ENCODE results near the gene HMGCS1.

Gene HMGCS1

DNA sequence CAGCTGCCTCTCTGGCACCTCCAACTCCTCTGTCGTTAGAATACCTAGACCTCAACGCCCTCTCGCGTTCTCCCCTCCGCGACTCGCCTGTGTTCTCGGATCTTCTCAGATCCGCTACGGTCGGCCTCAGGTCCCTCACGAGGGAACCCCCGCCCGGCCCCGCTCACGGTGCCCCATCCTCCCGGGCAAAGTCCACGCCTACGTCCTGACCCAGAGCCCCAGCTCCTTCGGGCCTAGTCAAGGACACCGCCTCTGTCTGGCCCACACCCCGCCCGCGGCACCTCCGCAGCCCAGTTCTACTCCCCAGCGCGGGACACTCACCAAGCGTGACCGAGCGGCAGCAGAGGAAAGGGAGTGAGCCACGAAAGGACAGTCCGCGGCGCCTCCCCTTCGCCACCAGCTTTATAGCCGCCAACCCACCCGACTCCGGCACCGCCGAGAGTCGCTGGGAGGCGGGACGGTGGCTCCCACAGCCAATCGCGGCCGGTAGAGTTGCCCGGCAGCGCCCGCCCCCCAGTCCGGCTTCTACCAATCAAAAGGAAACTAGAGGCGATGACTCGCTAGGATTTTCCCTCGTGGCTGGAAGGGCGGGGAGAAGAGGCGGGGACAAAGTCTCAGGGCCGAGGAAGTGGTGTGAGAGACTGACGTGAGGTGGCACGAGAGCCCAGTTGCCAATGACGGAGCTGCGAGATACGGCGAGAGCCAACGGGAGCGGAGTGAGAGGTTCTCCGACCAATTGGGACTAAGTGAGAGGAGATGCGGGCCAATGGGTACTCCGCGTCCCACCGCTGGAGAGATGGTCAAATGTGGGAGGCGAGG, at the start of gene HMGCS1:
HMGCS1 (minus strand) TSS at position 378 of the 819 bp plus-strand sequence. CDS start 14,447 bp downstream, outside the sequence.
- Histone ChIP-seq H3K36me3 (replicated peaks) (no peaks in the 10 kb centered on the region; the same call in 1 of the 2 replicates), H3K27me3 (ENCODE audit: low read depth) (no peaks in the 10 kb centered on the region), H3K9me3 (no peaks in the 10 kb centered on the region), H3K4me3 (peak within 1 kb of the TSS; percentile 95), H3K4me1 (peaks cover 41% of the 10 kb centered on the region)
- in situ Hi-C loops (cut with MboI; ENCODE audit: low sequenced_read_pairs), result no loop called here
- DNase-seq (ENCODE audit: low spot score in 2 of 2), result peak; percentile 97 to 99

DNA sequence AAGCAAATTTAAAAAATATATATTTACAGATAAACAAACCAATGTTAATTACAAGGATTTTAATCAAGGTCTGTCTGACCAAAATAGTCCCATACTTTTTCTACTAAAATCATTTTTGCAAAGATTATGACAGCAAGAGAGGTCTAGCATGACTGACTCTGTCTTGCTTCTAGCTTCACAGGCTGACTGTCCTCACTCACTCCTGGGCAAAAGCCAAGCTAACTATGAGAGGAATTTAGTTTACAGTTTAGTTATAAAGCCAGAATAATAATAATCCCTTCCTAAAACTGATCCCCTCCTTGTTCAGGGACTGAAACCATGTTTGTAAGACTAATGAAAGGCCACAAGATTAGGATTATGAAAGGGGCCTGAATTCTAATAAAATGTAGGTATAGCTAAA, 45.5 kb upstream of the HMGCS1 start:
- Histone ChIP-seq H3K4me3 (no peak overlapping the region), H3K27me3 (ENCODE audit: low read depth) (no peaks in the 10 kb centered on the region; the same call in 1 of the 2 replicates), H3K36me3 (replicated peaks) (no peaks in the 10 kb centered on the region), H3K4me1 (no peaks in the 10 kb centered on the region), H3K9me3 (no peaks in the 10 kb centered on the region)
- in situ Hi-C loops (cut with MboI; ENCODE audit: low sequenced_read_pairs), result no loop called here
- no peak for DNase-seq (ENCODE audit: low spot score in 2 of 2)

DNA sequence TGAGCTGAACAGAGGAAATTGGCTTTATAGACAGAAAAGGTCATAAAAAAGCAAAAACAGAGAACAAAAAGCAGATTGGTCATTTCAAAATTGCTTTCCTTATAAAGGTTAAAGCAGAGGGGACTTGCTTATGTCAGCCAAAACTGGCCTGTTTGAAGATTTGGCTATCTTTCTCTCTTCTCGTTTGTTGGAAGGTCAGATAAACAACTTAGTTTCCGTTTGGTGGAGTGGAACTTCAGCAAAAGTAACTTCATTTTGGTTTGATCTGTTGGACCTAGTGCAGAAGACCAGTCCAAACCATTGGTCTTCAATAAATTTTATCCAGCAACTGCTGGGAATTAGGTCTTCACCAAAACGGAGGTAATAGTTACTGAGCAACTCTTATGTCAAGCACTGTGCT, 45.1 kb upstream of the HMGCS1 start:
- Histone ChIP-seq H3K27me3 (ENCODE audit: low read depth) (no peaks in the 10 kb centered on the region; the same call in 1 of the 2 replicates), H3K9me3 (no peaks in the 10 kb centered on the region), H3K36me3 (replicated peaks) (no peaks in the 10 kb centered on the region), H3K4me1 (no peaks in the 10 kb centered on the region), H3K4me3 (no peak overlapping the region)
- in situ Hi-C loops (cut with MboI; ENCODE audit: low sequenced_read_pairs), result no loop called here
- DNase-seq (ENCODE audit: low spot score in 2 of 2), result no peak

DNA sequence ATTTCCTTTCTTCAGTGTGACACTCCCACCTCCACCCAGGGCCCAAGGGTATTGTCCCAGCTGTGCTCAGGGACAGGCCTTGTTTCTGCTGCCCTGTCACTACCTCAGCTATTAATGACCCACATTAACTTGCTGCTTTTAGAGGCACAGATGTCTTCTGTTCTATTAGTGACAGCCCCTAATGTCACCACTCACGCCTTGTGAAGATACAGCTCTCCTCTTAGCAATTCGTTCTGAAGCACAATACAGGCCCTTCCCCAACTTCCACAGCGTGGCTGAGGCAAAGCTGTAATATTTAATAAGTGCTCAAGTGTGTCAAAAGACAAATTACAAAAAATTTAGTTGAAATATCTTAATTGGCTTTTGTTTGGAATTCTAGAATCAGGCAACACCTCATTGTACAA, 44.7 kb upstream of the HMGCS1 start:
- Histone ChIP-seq H3K9me3 (no peaks in the 10 kb centered on the region), H3K27me3 (ENCODE audit: low read depth) (no peaks in the 10 kb centered on the region; the same call in 1 of the 2 replicates), H3K4me1 (no peaks in the 10 kb centered on the region), H3K4me3 (no peak overlapping the region), H3K36me3 (replicated peaks) (no peaks in the 10 kb centered on the region)
- in situ Hi-C loops (cut with MboI; ENCODE audit: low sequenced_read_pairs), result no loop called here
- no peak for DNase-seq (ENCODE audit: low spot score in 2 of 2)

DNA sequence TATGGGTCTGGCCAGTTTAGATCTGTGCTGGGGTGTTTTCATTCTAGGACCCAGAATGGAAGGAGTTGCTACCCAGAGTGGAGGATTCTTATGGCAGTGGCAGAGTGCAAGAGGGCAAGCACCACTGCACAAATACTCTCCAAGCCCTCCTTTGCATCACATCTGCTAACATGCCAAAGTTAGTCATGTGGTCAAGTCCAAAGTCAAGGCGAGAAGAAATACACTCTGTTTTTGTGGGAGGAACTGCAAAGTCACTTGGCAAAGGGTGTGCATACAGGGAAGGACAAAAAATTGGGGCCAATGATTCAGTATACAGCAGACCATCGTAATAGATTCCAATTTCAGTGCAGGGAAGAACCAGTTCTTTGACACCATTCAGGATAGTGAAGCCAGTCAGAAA, 43.9 kb upstream of the HMGCS1 start:
- Histone ChIP-seq H3K36me3 (replicated peaks) (no peaks in the 10 kb centered on the region), H3K27me3 (ENCODE audit: low read depth) (no peaks in the 10 kb centered on the region; the same call in 1 of the 2 replicates), H3K4me3 (no peak overlapping the region), H3K9me3 (no peaks in the 10 kb centered on the region), H3K4me1 (no peaks in the 10 kb centered on the region)
- no peak for DNase-seq (ENCODE audit: low spot score in 2 of 2)
- in situ Hi-C loops (cut with MboI; ENCODE audit: low sequenced_read_pairs), result no loop called here

DNA sequence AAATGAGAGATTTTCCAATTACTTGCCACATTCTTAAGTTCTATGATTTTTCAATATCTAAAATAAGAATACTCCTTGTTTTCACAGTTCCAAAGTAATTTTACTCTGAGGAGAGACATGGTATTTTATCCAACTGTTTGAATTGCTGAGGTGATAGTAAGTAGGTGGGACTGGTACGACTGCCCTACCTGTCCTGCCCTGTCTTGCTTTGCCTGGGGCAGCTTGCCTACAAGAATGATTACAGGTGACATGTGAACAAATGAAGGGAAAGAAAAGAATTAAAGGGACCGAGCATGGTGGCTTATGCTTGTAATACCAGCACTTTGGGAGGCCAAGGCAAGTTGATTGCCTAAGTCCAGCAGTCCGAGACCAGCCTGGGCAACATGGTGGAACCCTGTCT, 41.6 kb upstream of the HMGCS1 start:
- Histone ChIP-seq H3K27me3 (ENCODE audit: low read depth) (no peaks in the 10 kb centered on the region; the same call in 1 of the 2 replicates), H3K4me3 (no peak overlapping the region), H3K4me1 (no peaks in the 10 kb centered on the region), H3K9me3 (no peaks in the 10 kb centered on the region), H3K36me3 (replicated peaks) (no peaks in the 10 kb centered on the region)
- in situ Hi-C loops (cut with MboI; ENCODE audit: low sequenced_read_pairs), result no loop called here
- DNase-seq (ENCODE audit: low spot score in 2 of 2), result no peak

DNA sequence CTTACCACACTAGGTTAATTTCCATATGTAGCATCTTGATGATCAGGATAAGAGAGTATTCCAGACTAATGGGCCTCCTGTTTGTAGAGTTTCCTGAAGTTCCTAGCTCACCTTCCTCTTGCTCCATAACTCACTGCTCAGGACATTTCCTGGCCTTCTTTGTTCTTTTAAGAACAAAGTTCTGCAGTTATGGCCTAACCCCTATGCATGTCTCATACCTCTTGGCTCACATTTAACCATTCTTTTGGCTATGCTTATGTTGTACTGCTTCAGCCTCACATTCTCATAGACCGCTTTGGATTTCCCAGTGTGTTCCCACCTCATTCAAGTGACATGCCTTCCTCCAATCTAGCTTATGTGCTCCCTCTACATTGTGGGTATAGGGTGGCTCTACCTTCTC, 40.5 kb upstream of the HMGCS1 start:
- DNase-seq (ENCODE audit: low spot score in 2 of 2), result no peak
- Histone ChIP-seq H3K27me3 (ENCODE audit: low read depth) (no peaks in the 10 kb centered on the region; the same call in 1 of the 2 replicates), H3K4me3 (no peak overlapping the region), H3K4me1 (no peaks in the 10 kb centered on the region), H3K36me3 (replicated peaks) (no peaks in the 10 kb centered on the region), H3K9me3 (no peaks in the 10 kb centered on the region)
- in situ Hi-C loops (cut with MboI; ENCODE audit: low sequenced_read_pairs), result no loop called here

DNA sequence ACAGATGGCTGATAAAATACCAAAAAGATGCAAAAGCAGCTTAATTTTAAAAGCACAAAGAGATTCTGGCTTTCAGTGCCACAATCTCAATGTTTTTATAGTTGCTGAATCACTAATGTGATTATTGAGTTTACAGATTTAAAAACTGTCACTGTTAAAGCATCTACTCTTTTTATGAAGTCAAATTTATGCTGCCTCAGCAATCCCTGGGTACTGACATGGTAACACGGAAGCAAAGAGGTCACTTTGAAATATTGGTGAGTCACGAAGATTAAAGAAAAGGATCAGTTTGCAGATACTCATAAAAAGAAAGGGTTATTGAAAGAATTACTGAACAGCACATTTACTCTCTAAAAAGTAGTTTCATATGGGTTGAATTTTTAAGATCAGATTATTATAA, 39.7 kb upstream of the HMGCS1 start:
- H3K27me3 ChIP-seq (ENCODE audit: low read depth), result no peaks in the 10 kb centered on the region; the same call in 1 of the 2 replicates
- H3K4me1 ChIP-seq, result no peaks in the 10 kb centered on the region
- H3K9me3 ChIP-seq, result no peaks in the 10 kb centered on the region
- in situ Hi-C loops (cut with MboI; ENCODE audit: low sequenced_read_pairs), result no loop called here
- H3K4me3 ChIP-seq, result no peak overlapping the region
- no peak for DNase-seq (ENCODE audit: low spot score in 2 of 2)
- H3K36me3 ChIP-seq (replicated peaks), result no peaks in the 10 kb centered on the region

DNA sequence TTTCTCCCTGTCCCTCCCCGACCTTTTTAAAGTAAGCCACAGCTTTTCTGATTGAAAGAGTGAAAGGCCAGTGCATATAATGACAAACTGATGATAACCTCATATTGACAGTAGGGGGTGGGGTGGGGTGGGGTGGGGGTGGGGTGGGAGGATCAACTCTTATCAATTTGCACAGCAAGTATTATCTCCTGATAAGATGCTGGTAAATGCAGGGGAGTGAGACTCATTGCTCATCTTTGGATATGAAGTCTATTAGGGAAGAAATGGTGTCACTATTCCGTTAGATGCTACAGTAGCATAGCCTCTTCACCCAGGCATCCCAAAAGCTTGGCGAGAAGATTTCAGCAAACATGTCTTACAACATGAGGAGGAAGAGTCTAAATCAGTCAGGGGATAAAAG, 38.9 kb upstream of the HMGCS1 start:
- Histone ChIP-seq H3K9me3 (no peaks in the 10 kb centered on the region), H3K4me3 (no peak overlapping the region), H3K27me3 (ENCODE audit: low read depth) (no peaks in the 10 kb centered on the region; the same call in 1 of the 2 replicates), H3K4me1 (no peaks in the 10 kb centered on the region), H3K36me3 (replicated peaks) (no peaks in the 10 kb centered on the region)
- DNase-seq (ENCODE audit: low spot score in 2 of 2), result no peak
- in situ Hi-C loops (cut with MboI; ENCODE audit: low sequenced_read_pairs), result no loop called here

DNA sequence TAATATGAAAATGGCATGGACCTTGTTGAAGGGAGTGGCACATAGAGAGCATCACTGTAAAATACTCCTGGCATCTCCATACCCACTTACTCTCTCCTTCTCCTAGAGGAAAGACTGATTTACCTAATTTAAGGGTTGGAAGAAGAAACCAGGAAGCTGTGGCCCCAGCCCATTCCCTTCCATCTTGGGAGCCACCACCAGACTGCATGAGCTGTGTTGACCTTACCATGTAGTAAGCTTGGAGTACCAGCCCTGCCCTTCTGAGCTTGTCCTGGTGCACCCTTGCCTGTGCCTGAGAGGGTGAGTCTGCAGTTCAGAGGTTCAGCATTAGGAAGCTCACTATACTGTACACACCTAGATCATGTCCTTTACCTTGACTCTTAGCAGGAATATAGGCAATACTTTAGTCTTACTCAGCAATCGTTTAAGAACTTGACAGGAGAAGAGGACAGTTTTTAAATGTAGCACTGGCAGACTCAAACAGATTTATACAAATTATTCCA, 35.7 kb upstream of the HMGCS1 start:
- no peaks in the 10 kb centered on the region for H3K9me3 ChIP-seq
- no peak overlapping the region for H3K4me3 ChIP-seq
- in situ Hi-C loops (cut with MboI; ENCODE audit: low sequenced_read_pairs), result no loop called here
- H3K4me1 ChIP-seq, result no peaks in the 10 kb centered on the region
- no peaks in the 10 kb centered on the region; the same call in 1 of the 2 replicates for H3K27me3 ChIP-seq (ENCODE audit: low read depth)
- DNase-seq (ENCODE audit: low spot score in 2 of 2), result no peak
- H3K36me3 ChIP-seq (replicated peaks), result no peaks in the 10 kb centered on the region

DNA sequence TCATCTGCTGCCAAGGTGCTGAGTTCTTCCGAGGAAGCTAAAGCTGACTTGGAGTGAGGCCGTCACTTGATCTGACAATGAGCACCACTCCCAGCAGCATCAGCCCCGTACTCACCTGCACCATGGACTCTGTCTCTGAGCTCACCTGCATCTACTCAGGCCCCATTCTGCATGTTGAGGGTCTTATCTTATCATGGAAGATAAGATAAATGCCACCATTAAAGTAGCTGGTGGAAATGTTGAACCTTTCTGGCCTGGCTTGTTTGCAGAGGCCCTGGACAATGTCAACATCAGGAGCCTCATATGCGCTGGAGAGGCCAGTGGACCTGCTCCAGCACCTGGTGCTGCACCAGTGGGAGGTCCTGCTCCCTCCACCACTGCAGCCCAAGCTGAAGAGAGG, 35.0 kb upstream of the HMGCS1 start:
- Histone ChIP-seq H3K4me3 (no peak overlapping the region), H3K9me3 (no peaks in the 10 kb centered on the region), H3K27me3 (ENCODE audit: low read depth) (no peaks in the 10 kb centered on the region; the same call in 1 of the 2 replicates), H3K36me3 (replicated peaks) (no peaks in the 10 kb centered on the region), H3K4me1 (no peaks in the 10 kb centered on the region)
- DNase-seq (ENCODE audit: low spot score in 2 of 2), result no peak
- in situ Hi-C loops (cut with MboI; ENCODE audit: low sequenced_read_pairs), result no loop called here

DNA sequence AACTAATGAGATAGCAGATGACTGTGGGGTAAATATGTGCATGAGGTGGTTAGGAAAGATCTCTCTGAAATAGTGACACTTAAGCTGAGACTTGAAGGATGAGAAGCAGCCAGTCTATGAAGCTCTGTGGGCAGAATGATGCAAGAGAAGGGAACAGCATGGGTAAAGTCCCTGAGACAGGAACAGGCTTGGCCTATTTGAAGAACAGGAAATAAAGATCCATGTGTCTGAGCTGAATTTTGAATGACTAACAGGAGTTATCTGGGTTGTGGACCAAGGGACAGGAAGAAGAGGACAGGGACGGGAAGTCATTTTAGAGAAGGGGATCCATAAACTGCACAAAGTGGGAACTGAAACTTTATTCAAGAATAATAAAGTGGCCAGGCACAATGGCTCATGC, 25.6 kb upstream of the HMGCS1 start:
- Histone ChIP-seq H3K4me3 (no peak overlapping the region), H3K4me1 (no peaks in the 10 kb centered on the region), H3K9me3 (0 out of 2 replicates have a peak, but pooled peaks cover 3% of the 10 kb centered on the region), H3K27me3 (ENCODE audit: low read depth) (no peaks in the 10 kb centered on the region), H3K36me3 (replicated peaks) (no peaks in the 10 kb centered on the region)
- in situ Hi-C loops (cut with MboI; ENCODE audit: low sequenced_read_pairs), result no loop called here
- no peak for DNase-seq (ENCODE audit: low spot score in 2 of 2)

DNA sequence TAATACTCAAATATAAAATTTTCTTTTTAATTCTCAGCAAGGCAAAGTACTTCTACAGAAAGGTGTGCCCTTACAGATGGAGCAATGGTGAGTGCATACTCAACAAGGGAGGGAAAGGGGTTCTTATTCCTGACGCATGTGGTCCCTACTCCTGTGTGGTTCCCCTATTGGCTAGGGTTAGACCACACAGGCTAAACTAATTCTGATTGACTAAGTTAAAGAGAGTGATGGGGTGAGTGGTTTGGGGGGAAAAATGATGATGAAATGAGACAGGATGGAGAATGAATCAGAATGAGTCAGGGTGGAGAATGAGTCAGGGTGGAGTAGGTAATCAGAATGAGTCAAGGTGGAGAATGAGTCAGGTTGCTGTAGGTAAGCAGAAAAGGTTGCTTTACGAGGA, 22.9 kb upstream of the HMGCS1 start:
- in situ Hi-C loops (cut with MboI; ENCODE audit: low sequenced_read_pairs), result no loop called here
- Histone ChIP-seq H3K4me3 (no peak overlapping the region), H3K9me3 (0 out of 2 replicates have a peak, but pooled peaks cover 3% of the 10 kb centered on the region), H3K36me3 (replicated peaks) (no peaks in the 10 kb centered on the region), H3K4me1 (no peaks in the 10 kb centered on the region), H3K27me3 (ENCODE audit: low read depth) (0 out of 2 replicates have a peak, but pooled peaks cover 6% of the 10 kb centered on the region)
- DNase-seq (ENCODE audit: low spot score in 2 of 2), result no peak

DNA sequence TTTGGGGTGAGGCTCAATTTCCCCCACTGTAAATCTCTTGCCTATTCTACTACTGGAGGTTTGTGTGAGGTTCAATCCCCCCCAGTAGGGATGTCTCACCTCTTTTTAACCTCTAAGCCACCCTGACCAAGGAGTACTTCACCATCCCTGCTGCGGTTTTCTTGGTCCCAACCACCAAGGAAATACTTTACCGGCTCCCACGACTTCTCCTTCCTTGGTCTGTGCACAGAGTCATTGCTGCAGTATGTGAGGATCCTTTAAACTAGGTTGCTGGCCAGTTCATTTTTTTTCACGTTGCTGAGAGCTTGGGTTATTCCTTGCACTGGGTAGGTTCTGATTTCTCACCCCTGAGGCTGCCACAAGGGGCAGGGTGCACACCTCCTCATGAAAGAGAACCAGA, 22.5 kb upstream of the HMGCS1 start:
- in situ Hi-C loops (cut with MboI; ENCODE audit: low sequenced_read_pairs), result no loop called here
- Histone ChIP-seq H3K27me3 (ENCODE audit: low read depth) (0 out of 2 replicates have a peak, but pooled peaks cover 6% of the 10 kb centered on the region), H3K4me1 (no peaks in the 10 kb centered on the region), H3K4me3 (no peak overlapping the region), H3K9me3 (0 out of 2 replicates have a peak, but pooled peaks cover 3% of the 10 kb centered on the region), H3K36me3 (replicated peaks) (no peaks in the 10 kb centered on the region)
- no peak for DNase-seq (ENCODE audit: low spot score in 2 of 2)

Measured in HAP-1 (cell line).